OCI-LY7 (cell line): ENCODE measurements around the gene PNO1.

Experiments
- EZH2phosphoT487 ChIP-seq: fragments of 200-600 bp; sonication (generic); IDR thresholded peaks from 2 replicates; pipeline ENCODE4 v1.6.1; 2018; ENCODE audit warnings: low read depth, borderline replicate concordance, mild to moderate bottlenecking, mixed run types, antibody characterized with exemption, low read length, moderate library complexity, mixed read lengths
- TF ChIP-seq, protein P1 (sequence below): fragments of 200-600 bp; sonication (generic); conservative IDR thresholded peaks from 2 replicates; pipeline ENCODE4 v1.5.1; 2014; ENCODE audit warnings: mild to moderate bottlenecking, antibody characterized with exemption, low read length, moderate library complexity, mixed read lengths

DNA sequence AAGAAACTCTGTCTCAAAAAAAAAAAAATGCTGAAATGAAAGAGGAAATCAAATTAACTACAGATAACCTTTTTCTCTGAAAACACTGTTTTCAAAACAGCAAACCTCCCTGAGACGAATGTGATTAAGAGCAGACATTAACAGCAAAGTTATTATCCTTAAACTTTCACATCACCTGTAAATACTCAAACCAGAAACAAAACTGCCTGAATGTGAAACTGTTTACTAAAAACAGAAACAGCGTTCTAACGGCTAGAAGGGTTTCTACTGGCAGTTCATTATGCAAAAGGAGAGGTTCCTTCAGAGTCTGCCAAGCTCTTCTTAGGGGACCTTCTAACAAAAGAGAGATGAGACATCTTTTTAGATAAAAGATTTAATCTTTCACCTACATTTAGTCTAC, 45.9 kb downstream of the PNO1 start:
- TF ChIP-seq, protein P1, sequence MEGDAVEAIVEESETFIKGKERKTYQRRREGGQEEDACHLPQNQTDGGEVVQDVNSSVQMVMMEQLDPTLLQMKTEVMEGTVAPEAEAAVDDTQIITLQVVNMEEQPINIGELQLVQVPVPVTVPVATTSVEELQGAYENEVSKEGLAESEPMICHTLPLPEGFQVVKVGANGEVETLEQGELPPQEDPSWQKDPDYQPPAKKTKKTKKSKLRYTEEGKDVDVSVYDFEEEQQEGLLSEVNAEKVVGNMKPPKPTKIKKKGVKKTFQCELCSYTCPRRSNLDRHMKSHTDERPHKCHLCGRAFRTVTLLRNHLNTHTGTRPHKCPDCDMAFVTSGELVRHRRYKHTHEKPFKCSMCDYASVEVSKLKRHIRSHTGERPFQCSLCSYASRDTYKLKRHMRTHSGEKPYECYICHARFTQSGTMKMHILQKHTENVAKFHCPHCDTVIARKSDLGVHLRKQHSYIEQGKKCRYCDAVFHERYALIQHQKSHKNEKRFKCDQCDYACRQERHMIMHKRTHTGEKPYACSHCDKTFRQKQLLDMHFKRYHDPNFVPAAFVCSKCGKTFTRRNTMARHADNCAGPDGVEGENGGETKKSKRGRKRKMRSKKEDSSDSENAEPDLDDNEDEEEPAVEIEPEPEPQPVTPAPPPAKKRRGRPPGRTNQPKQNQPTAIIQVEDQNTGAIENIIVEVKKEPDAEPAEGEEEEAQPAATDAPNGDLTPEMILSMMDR: no peak
- no peak for TF ChIP-seq EZH2phosphoT487
